OCI-LY3 (cell line): Measurements from ENCODE around the gene CD200R1L.

Experiments
- CTCF ChIP-seq: fragments of 200-600, 300-600 bp; sonication (generic); IDR thresholded peaks from 2 replicates; pipeline ENCODE4 v1.5.1; 2014; ENCODE audit warnings: antibody characterized with exemption, low read length, low read depth
- EZH2phosphoT487 ChIP-seq: fragments of 200-600 bp; shearing (Covaris generic); IDR thresholded peaks from 2 replicates; pipeline ENCODE4 v1.6.1; 2018; ENCODE audit warnings: antibody characterized with exemption, mixed run types, low read depth

GRCh38 chr3:112794622-112795172 is 52.0 kb downstream of the CD200R1L start:
- TF ChIP-seq CTCF = no peak
- TF ChIP-seq EZH2phosphoT487 = no peak
